B cell (primary cell): ENCODE results near the gene HARBI1.

ENCODE experiments used
- CTCF ChIP-seq: fragments of 200-600 bp; IDR thresholded peaks from one replicate; pipeline ENCODE4 v1.8.0; 2022; ENCODE audit warnings: antibody characterized with exemption, mild to moderate bottlenecking
- EZH2 ChIP-seq: IDR thresholded peaks from 2 replicates; pipeline ENCODE4 v1.6.1; 2012; ENCODE audit warnings: borderline replicate concordance, low read depth, mild to moderate bottlenecking, moderate library complexity, low read length; ENCODE audit not compliant: insufficient read depth, poor library complexity, severe bottlenecking

GRCh38 chr11:46625406-46625805 lies 8.4 kb upstream of the HARBI1 start:
- TF ChIP-seq CTCF, result no peak
- no peak for TF ChIP-seq EZH2
